ENCODE results near the gene TSC2.
A peak's percentile ranks its signal among the peaks of the same experiment; 100 is the strongest.

Gene TSC2

DNA sequence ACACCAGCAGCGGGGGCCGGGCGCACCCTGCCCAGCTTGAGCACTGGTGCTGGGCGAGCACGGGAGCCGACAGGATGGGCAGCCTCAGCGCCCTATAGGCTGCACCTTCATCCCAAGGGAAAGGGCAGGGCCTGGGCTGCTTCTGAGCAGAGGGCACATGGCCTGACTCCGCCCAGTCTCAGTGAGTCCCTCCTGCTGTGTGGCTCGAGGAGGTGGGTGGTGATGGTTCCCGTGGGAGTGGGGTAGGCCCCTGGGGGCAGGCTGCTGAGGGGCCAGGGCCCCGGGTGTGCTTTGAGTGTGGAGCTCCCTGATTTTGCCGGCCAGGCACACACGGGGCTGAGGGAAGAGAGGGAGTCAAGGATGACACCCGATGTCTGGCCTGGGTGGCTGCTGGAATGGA, 37.9 kb downstream of the TSC2 start:
- no peak overlapping the region for H3K4me3 ChIP-seq (ENCODE audit: low read depth in 1 of 2, low read length in 2 of 2)
- H3K27ac ChIP-seq (ENCODE audit: low read length), result no peak overlapping the region
- H3K4me1 ChIP-seq (ENCODE audit: control insufficient read depth in 1 of 2, insufficient read depth in 2 of 2, low read length in 2 of 2), result peaks cover 0 to 29% of the 10 kb centered on the region in 2 donors
- H3K27me3 ChIP-seq (ENCODE audit: low read depth, low read length), result no peaks in the 10 kb centered on the region
- H3K36me3 ChIP-seq (ENCODE audit: control insufficient read depth in 1 of 2, insufficient read depth in 2 of 2, low read length in 2 of 2), result peaks cover 0 to 93% of the 10 kb centered on the region in 2 donors
- no peaks in the 10 kb centered on the region for H3K9me3 ChIP-seq (ENCODE audit: control insufficient read depth in 1 of 2, low read length in 2 of 2)

DNA sequence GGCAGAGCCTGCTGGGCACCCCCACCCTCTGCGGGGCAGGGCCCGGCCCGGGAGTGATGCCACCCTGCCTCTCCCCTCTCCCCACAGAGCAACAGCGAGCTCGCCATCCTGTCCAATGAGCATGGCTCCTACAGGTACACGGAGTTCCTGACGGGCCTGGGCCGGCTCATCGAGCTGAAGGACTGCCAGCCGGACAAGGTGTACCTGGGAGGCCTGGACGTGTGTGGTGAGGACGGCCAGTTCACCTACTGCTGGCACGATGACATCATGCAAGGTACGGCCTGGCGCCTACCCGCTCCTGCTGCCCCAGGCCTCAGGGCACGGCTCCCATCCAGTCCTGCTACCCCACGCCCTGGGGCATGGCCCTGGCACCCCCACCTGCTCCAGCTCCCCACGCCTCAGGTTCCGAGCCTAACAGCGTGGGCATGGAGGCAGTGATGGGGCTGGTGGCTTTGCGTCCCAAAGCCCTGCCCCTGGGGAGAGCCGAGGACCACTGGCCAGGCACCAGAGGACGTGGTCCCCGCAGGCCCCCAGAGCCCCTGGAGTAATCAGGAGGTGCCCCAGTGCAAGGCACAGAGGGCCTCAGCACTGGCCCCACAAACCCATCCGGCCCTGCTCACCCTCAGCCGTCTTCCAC, 38.4 kb downstream of the TSC2 start:
- Histone ChIP-seq H3K27me3 (ENCODE audit: low read depth, low read length) (no peaks in the 10 kb centered on the region), H3K4me3 (ENCODE audit: low read depth in 1 of 2, low read length in 2 of 2) (no peak overlapping the region), H3K36me3 (ENCODE audit: control insufficient read depth in 1 of 2, insufficient read depth in 2 of 2, low read length in 2 of 2) (peaks cover 0 to 90% of the 10 kb centered on the region in 2 donors), H3K27ac (ENCODE audit: low read length) (no peak overlapping the region), H3K4me1 (ENCODE audit: control insufficient read depth in 1 of 2, insufficient read depth in 2 of 2, low read length in 2 of 2) (peaks cover 0 to 27% of the 10 kb centered on the region in 2 donors), H3K9me3 (ENCODE audit: control insufficient read depth in 1 of 2, low read length in 2 of 2) (no peaks in the 10 kb centered on the region)

DNA sequence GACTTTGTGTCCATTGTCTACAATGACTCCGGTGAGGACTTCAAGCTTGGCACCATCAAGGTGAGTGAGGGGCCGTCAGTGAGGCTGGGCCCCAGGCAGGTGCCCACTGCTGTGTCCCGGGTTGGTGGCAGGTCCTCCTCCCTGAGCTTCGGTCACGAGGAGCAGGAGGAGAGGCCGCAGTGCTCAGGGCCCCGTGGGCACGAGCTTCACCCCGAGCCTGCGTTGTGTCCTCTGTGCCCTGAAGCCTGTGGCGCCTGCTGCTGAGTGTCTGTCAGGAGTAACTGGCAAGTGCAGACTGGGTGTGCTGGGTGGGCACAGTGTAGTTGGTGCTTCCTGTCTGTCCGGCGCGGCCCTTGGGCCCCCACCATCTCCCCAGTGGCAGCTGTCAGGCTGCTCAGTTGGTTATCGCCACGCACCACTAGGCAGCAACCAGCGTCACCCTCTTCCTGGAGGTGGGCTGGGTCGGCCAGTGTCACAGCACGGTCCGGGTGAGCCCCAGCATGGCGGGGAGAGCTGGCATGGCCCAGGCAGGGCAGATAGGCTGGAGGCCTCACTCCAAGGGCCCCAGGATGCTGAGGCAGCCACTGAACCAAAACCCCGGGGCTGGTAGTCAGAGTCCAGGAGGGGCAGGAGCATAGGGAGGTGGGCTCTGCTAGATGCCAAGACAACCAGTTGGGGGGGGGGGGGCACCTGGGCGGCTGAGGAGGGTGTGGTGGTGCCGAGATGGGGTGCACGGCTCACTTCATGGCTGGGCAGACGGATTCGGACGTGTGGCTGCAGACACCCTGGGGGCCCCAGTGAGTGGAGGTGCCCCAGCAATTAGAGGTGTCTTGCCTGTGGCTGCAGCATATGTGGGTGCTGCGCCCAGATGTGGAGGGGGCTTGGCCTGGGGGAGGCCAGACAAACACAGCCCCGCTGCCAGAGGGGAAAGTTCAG, 39.3 kb downstream of the TSC2 start:
- Histone ChIP-seq H3K36me3 (ENCODE audit: control insufficient read depth in 1 of 2, insufficient read depth in 2 of 2, low read length in 2 of 2) (peaks cover 0 to 88% of the 10 kb centered on the region in 2 donors), H3K4me3 (ENCODE audit: low read depth in 1 of 2, low read length in 2 of 2) (no peak overlapping the region), H3K4me1 (ENCODE audit: control insufficient read depth in 1 of 2, insufficient read depth in 2 of 2, low read length in 2 of 2) (peaks cover 0 to 27% of the 10 kb centered on the region in 2 donors), H3K27ac (ENCODE audit: low read length) (no peak overlapping the region), H3K9me3 (ENCODE audit: control insufficient read depth in 1 of 2, low read length in 2 of 2) (no peaks in the 10 kb centered on the region), H3K27me3 (ENCODE audit: low read depth, low read length) (no peaks in the 10 kb centered on the region)

DNA sequence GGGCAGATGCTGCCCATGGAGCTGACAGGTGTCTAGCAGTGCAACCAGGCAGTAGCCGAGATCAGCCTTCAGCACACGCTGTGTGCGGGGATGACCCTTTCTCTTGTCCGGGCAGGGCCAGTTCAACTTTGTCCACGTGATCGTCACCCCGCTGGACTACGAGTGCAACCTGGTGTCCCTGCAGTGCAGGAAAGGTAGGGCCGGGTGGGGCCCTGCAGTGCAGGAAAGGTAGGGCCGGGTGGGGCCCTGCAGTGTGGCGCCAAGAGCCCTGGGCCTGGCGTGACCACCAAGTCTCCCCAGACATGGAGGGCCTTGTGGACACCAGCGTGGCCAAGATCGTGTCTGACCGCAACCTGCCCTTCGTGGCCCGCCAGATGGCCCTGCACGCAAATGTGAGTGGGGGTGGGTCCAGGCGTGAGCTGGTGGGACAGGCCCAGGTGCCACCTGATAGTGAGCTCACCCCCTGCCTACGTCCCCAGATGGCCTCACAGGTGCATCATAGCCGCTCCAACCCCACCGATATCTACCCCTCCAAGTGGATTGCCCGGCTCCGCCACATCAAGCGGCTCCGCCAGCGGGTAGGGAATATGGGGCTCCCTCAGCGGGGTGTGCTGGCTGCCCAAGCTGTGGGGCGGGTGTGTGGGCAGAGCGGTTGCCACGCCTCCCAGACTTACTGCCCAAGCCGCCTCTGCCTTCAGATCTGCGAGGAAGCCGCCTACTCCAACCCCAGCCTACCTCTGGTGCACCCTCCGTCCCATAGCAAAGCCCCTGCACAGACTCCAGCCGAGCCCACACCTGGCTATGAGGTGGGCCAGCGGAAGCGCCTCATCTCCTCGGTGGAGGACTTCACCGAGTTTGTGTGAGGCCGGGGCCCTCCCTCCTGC, 40.2 kb downstream of the TSC2 start:
- no peaks in the 10 kb centered on the region for H3K9me3 ChIP-seq (ENCODE audit: control insufficient read depth in 1 of 2, low read length in 2 of 2)
- peaks cover 0 to 27% of the 10 kb centered on the region in 2 donors for H3K4me1 ChIP-seq (ENCODE audit: control insufficient read depth in 1 of 2, insufficient read depth in 2 of 2, low read length in 2 of 2)
- H3K27me3 ChIP-seq (ENCODE audit: low read depth, low read length), result no peaks in the 10 kb centered on the region
- no peak overlapping the region for H3K4me3 ChIP-seq (ENCODE audit: low read depth in 1 of 2, low read length in 2 of 2)
- H3K27ac ChIP-seq (ENCODE audit: low read length), result no peak overlapping the region
- peaks cover 0 to 88% of the 10 kb centered on the region in 2 donors for H3K36me3 ChIP-seq (ENCODE audit: control insufficient read depth in 1 of 2, insufficient read depth in 2 of 2, low read length in 2 of 2)

DNA sequence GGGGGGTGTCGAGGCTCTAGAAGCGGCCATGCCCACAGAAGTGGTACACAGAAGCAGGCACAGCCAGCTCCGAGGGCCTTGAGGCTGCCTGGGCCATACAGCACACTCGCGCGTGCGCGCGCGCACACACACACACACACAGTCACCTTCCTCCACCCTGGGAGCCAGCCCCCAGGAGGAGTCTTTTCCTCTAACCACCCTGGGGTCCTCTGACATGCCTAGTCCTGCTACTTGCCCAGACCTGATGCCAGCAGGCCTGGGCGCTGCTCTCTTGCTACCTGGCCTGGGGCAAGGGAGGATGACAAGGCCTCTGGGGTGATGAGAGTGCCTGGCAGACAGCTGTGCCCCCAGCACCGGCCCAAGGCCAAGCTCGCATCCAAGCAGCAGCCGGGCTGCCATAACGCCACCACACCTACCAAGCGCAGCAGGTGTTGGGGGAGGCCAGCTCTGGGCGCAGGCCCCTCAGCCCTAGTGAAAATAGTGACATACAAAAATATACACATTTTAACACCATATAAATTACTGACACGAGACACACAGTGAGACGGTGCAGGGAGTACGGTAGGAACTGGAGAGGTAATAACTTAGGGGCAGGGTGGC, 41.1 kb downstream of the TSC2 start:
- Histone ChIP-seq H3K27me3 (ENCODE audit: low read depth, low read length) (no peaks in the 10 kb centered on the region), H3K4me3 (ENCODE audit: low read depth in 1 of 2, low read length in 2 of 2) (no peak overlapping the region), H3K9me3 (ENCODE audit: control insufficient read depth in 1 of 2, low read length in 2 of 2) (no peaks in the 10 kb centered on the region), H3K27ac (ENCODE audit: low read length) (no peak overlapping the region), H3K36me3 (ENCODE audit: control insufficient read depth in 1 of 2, insufficient read depth in 2 of 2, low read length in 2 of 2) (peaks cover 0 to 89% of the 10 kb centered on the region in 2 donors), H3K4me1 (ENCODE audit: control insufficient read depth in 1 of 2, insufficient read depth in 2 of 2, low read length in 2 of 2) (peaks cover 0 to 19% of the 10 kb centered on the region in 2 donors)

GRCh38 chr16:2089706-2090480, 42.1 kb downstream of the TSC2 start:
- no peak overlapping the region for H3K4me3 ChIP-seq (ENCODE audit: low read depth in 1 of 2, low read length in 2 of 2)
- H3K27me3 ChIP-seq (ENCODE audit: low read depth, low read length), result no peaks in the 10 kb centered on the region
- no peak overlapping the region for H3K27ac ChIP-seq (ENCODE audit: low read length)
- H3K9me3 ChIP-seq (ENCODE audit: control insufficient read depth in 1 of 2, low read length in 2 of 2), result no peaks in the 10 kb centered on the region
- H3K36me3 ChIP-seq (ENCODE audit: control insufficient read depth in 1 of 2, insufficient read depth in 2 of 2, low read length in 2 of 2), result peaks cover 9 to 93% of the 10 kb centered on the region in 2 donors
- peaks cover 0 to 17% of the 10 kb centered on the region in 2 donors for H3K4me1 ChIP-seq (ENCODE audit: control insufficient read depth in 1 of 2, insufficient read depth in 2 of 2, low read length in 2 of 2)

GRCh38 chr16:2090481-2090776, 42.6 kb downstream of the TSC2 start:
- Histone ChIP-seq H3K4me1 (ENCODE audit: control insufficient read depth in 1 of 2, insufficient read depth in 2 of 2, low read length in 2 of 2) (peaks cover 0 to 17% of the 10 kb centered on the region in 2 donors), H3K27ac (ENCODE audit: low read length) (no peak overlapping the region), H3K9me3 (ENCODE audit: control insufficient read depth in 1 of 2, low read length in 2 of 2) (no peaks in the 10 kb centered on the region), H3K36me3 (ENCODE audit: control insufficient read depth in 1 of 2, insufficient read depth in 2 of 2, low read length in 2 of 2) (peaks cover 9 to 93% of the 10 kb centered on the region in 2 donors), H3K27me3 (ENCODE audit: low read depth, low read length) (no peaks in the 10 kb centered on the region), H3K4me3 (ENCODE audit: low read depth in 1 of 2, low read length in 2 of 2) (no peak overlapping the region)

GRCh38 chr16:2090777-2091546, 43.2 kb downstream of the TSC2 start:
- Histone ChIP-seq H3K27me3 (ENCODE audit: low read depth, low read length) (no peaks in the 10 kb centered on the region), H3K9me3 (ENCODE audit: control insufficient read depth in 1 of 2, low read length in 2 of 2) (no peaks in the 10 kb centered on the region), H3K27ac (ENCODE audit: low read length) (no peak overlapping the region), H3K36me3 (ENCODE audit: control insufficient read depth in 1 of 2, insufficient read depth in 2 of 2, low read length in 2 of 2) (peaks cover 14 to 94% of the 10 kb centered on the region in 2 donors), H3K4me3 (ENCODE audit: low read depth in 1 of 2, low read length in 2 of 2) (peak overlapping the region in 1 of 2 donors; percentile 35), H3K4me1 (ENCODE audit: control insufficient read depth in 1 of 2, insufficient read depth in 2 of 2, low read length in 2 of 2) (peaks cover 0 to 17% of the 10 kb centered on the region in 2 donors)

GRCh38 chr16:2091547-2092255, 43.9 kb downstream of the TSC2 start:
- Histone ChIP-seq H3K36me3 (ENCODE audit: control insufficient read depth in 1 of 2, insufficient read depth in 2 of 2, low read length in 2 of 2) (peaks cover 17 to 90% of the 10 kb centered on the region in 2 donors), H3K9me3 (ENCODE audit: control insufficient read depth in 1 of 2, low read length in 2 of 2) (no peaks in the 10 kb centered on the region), H3K4me1 (ENCODE audit: control insufficient read depth in 1 of 2, insufficient read depth in 2 of 2, low read length in 2 of 2) (peaks cover 0 to 17% of the 10 kb centered on the region in 2 donors), H3K27ac (ENCODE audit: low read length) (no peak overlapping the region), H3K27me3 (ENCODE audit: low read depth, low read length) (no peaks in the 10 kb centered on the region), H3K4me3 (ENCODE audit: low read depth in 1 of 2, low read length in 2 of 2) (peak overlapping the region; percentile 26 to 35)
